HG02759 (cell line): Measurements from ENCODE around the gene TTC23L.
"Not testable (repeated sequence)": the region's sequence is repeated elsewhere in the genome, so short reads cannot be mapped to it uniquely, and the experiment has no call there.

Experiments
- ATAC-seq: cut with Tn5 transposase; IDR thresholded peaks from one replicate; pipeline ENCODE4 v1.9.1; 2021; ENCODE audit warnings: mild to moderate bottlenecking, moderate library complexity; ENCODE audit not compliant: unreplicated experiment

Gene TTC23L

GRCh38 chr5:34916518-34916917 lies 77.6 kb downstream of the TTC23L start:
- no peak for ATAC-seq

GRCh38 chr5:34918025-34918424 lies 79.1 kb downstream of the TTC23L start:
- no peak for ATAC-seq

DNA sequence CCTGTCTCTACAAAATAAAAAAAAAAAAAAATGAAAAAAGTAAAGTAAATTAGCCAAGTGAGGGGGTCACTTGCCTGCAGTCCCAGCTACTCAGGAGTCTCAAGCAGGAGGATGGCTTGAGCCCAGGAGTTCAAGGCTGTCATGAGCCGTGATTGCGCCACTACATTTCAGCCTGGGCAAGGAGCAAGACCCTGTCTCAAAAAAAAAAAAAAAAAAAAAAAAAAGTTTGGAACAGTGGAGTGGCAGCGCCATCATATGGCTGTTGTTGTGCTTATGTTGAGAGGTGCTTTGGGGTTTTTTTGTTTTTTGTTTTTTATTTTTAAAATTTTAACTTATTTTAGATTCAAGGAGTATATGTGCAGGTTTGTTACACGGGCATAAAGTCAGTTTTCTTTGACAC lies 80.1 kb downstream of the TTC23L start:
- ATAC-seq = no peak

- not testable (repeated sequence) for ATAC-seq
Measured at GRCh38 chr5:34923256-34923655, 84.3 kb downstream of the TTC23L start.

DNA sequence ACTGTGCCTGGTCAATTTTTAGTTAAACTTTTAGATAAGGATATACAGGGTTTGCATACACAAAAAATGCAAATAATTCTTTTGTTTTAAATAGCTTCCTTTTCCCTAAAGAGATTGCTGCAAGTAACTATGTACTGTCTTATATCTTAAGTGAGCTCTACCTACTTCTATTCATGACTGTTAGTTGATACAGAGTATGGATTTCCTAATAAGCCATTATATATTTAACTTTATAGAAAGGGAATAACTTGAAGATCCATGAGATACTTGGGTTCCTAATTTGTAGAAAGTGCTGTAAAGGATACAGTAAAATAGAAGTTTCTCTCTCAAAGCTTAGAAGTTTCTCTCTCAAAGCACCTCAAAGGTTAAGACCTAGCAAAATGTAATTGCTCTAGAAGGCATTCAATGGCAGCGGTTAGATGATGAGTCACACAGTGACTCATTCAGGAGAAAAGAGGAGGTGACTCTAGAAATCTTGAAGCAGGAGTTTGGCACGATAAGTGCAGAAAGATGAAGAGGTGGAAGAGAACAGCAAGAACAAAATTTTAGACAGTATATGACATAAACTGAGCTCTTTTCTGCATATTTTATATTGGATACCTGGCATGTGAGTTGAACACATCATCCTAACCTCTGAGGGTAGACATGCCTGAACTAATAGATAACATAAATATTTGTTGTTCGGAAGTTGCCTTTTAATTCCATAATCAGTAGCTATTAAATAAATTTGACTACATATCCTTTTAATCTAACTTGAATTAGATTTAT lies 84.9 kb downstream of the TTC23L start:
- peak; percentile 81 for ATAC-seq

DNA sequence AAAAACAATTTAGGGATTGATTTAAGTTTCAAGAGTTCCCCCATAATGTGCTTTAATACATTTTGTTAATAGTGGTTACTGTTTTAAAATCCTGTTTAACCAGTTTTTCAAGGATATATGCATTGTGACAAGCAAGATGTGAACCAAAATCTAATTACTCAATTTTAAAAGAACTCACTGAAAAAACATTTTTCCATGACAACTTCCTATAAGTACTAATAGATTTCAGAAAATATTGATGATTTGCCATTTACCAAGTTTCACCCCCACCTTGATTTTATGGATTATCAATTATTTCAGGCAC lies 85.5 kb downstream of the TTC23L start:
- ATAC-seq = no peak

DNA sequence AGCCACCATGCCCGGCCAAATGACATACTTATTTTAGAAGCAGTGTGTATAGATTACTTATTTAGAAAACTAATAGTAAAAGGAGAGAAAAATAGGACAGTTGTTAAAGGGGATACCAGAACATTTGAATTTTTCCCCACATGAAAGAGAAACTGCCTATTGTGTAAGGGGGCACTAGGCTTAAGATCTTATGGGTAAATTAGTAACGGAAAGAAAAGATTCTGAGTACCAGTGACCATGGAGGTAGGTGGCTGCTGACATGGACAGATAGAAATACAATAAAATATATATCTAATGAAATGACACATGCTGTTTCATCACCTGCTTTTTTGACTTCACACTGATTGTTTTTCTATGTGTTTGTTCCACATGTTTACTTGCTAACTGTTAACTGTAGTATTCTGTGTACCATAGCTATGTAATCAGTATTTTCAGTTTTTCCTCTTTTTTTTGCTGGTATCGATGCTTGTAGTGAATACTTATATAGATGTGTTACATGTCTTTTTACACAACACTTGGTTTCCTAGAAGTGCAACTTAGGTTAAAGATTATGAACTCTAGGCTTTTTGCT lies 87.4 kb downstream of the TTC23L start:
- no peak for ATAC-seq

DNA sequence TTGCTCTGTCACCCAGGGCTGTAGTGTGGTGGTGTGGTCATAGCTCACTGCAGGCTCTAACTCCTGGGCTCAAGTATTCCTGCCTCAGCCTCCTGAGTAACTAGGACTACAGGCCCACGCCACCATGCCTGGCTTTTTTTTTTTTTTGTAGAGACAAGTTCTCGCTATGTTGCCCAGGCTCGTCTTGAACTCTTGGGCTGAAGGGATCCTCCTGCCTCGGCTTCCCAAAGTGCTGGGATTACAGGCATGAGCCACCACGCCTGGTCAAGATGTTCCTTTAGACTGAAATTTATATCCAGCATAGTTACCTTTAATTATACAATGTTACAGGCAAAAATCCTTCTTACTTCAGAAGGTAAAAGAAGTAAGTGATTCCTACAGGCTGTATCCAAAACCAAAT lies 88.8 kb downstream of the TTC23L start:
- ATAC-seq = no peak

- ATAC-seq = no peak
Measured at GRCh38 chr5:34928267-34928666, 89.3 kb downstream of the TTC23L start.

DNA sequence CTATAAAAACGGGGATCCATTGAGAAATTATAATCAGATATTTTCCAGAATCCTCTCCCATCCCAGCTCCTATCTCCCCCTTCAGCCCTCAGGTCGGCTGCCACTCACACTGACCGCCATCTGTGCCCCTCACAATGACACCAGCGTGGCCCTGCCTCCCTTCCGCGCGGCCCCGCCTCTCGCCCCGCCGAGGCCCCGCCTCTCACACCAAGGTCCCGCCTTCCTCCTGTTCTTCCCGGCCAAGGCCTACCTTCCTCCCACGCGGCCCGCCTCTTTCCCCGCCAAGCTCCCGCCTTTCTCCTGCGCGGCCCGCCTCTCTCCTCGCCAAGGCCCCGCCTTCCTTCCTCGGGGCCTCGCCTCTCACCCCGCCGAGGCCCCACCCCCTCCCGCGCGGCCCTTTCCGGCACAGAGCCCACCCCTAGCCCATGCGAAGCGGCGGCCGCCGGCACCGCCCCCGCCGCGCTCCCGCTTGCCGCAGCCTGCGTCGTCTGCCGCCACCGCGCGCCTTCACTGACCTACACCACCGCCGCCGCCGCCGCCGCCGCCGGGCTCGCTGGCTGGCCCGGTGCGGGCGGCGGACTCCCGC lies 90.3 kb downstream of the TTC23L start, which contains the start of gene DNAJC21:
Gene DNAJC21, plus strand, starts transcription at position 426 of the 586 bp plus-strand sequence. CDS start 261 bp downstream, outside the sequence.
- peak; percentile 87 for ATAC-seq

GRCh38 chr5:34929720-34930461 lies 90.9 kb downstream of the TTC23L start:
- peak; percentile 80 for ATAC-seq

DNA sequence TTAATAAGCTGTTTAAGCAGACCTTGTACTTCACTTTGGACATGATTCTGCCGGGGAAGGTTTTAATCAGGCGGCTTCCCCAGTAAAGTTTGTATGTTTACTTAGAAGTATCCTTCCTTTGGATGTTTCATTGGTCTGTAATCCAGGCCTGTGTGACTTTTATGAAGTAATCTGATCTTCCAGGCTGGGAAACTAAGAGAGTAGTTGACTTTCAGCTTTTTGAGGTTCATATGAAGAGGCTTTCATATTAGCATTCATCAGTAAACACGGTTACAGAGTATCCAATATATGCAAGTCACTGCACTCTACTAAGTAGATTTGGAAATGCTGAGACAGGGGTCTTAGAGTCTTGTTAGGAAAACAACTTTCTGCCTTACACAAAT lies 91.5 kb downstream of the TTC23L start:
- no peak for ATAC-seq

DNA sequence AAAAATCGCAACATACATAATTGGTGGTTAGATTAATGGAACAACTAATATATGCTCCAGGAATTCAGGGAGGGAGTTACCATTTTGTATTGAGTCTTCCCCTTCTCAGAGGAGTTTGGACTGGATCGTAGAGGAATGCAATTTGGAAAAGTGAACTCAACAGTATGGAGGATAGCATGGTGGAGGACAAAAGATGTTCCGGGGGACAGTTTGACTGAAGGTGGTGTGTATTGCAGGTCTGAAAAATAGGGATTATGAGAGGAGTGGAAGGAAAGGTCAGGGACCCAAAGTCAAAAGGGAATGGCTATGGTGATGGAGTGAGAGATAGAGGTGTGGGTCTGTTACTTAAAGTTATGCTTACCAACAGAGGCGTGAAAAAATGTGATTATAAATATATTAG lies 91.9 kb downstream of the TTC23L start:
- no peak for ATAC-seq

- no peak for ATAC-seq
Measured at GRCh38 chr5:34932947-34933346, 94.0 kb downstream of the TTC23L start.

GRCh38 chr5:34941936-34942335 lies 103.0 kb downstream of the TTC23L start:
- ATAC-seq = no peak

GRCh38 chr5:34944044-34944443 lies 105.1 kb downstream of the TTC23L start:
- ATAC-seq = no peak

DNA sequence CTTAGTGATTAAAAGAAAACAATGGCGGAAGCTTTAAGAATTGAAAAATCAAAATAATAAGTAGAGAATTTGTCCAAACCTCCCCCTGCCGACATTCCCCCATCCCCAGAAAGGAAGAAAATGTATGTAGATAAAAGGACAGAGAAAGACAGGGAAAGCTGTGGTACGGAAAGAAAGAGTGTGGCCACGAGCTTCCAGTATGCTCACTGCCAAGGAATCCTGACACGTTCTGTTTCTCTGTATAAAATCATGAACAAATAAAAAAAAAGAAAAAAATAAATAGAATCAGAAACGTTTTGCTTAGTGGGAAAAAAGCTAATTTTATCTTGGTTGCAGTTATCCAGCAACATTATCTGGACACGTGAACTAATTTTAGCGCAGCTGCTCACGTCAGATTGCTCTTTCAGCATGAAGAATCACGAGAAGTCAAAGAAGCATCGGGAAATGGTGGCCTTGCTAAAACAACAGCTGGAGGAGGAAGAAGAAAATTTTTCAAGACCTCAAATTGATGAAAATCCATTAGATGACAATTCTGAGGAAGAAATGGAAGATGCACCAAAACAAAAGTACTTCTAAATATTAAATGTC lies 105.6 kb downstream of the TTC23L start:
- ATAC-seq = no peak
